GM19372 (cell line): Measurements from ENCODE around the gene EYS.
"Not testable (repeated sequence)": the region's sequence is repeated elsewhere in the genome, so short reads cannot be mapped to it uniquely, and the experiment has no call there.

Experiments
- ATAC-seq: cut with Tn5 transposase; IDR thresholded peaks from one replicate; pipeline ENCODE4 v1.9.1; 2021; ENCODE audit warnings: mild to moderate bottlenecking, low read depth, moderate library complexity; ENCODE audit not compliant: unreplicated experiment

Gene EYS

DNA sequence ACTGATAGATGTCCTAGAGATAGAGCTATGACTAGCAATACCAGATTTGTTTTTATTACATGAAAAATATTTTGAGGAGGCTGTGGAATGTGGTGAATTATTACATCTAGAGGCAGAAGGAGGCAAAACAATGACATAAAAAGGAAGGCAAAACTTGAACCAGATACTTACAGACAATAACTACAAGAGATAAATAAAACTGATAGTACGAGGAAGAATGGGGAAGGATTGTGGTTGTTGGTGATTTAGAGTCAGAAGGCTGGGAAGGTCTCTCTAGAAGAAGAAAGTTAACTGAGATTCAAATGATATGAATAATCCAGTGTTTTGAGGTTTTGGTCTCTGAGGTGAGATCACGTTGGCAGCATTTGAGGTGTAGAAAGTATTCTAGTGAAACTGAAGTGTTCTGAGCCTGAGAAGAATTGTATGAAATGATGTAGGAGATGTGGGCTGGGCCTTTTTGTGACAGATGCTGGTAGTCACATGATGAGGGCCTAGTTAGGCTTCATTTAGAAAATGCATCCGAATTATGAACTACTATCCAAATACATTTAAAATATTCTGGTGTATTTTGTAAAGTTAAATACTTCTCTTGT lies 589.1 kb downstream of the EYS start:
- no peak for ATAC-seq

DNA sequence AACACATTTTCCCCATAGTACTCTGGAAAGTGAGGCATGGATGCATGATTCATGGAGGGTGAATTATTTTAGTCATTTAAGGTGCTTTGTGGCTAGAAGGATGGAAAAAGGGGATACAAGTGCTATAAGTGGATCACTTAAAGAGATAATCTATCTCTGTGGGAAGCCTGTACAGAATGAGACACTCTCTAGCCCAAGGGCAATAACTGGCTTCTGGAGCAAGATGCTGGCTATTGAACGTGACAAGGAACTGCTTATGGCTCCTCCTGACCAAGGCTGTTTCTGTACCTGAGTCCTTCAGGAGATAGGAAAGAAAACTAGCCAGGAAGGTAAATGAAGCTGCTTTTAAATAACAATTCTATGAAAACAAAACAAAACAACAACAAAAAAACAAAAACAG lies 590.7 kb downstream of the EYS start:
- no peak for ATAC-seq

DNA sequence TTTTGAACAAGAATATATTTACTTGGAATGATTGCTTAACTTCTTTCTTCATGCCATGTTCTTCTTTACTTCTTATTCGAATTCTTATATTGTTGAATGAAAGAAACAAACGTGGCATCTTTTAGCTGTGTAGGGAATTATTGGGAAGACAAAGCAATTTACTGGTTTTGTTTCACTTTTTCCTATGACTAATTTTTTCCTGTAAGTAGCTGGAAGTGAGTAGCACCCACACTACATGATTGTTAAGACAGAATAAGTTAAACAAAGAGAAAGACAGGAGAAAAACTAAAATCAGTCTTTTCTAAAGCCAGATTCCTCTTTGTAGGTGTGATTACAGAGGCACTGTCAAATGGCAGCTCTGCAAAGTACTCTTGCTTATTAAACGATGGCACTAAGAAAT lies 593.4 kb downstream of the EYS start:
- ATAC-seq, result no peak

DNA sequence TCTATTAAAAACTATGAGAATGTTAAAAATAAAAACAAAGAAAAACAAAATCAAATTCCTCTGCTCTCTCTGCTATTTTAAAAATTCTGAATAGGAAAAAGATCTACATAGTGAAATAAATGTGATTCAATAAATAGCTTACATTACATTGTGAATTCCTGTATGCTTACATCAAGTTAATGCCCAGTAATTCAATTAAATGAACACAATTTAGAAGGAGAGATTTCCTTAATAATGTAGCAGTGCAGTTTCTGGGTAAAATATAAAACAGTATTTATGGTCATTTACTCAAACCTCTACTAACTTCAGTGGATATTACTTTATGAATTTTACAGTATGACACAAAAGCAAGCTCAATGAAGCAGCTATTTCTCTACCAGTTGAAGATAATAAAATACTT lies 594.6 kb downstream of the EYS start:
- no peak for ATAC-seq

DNA sequence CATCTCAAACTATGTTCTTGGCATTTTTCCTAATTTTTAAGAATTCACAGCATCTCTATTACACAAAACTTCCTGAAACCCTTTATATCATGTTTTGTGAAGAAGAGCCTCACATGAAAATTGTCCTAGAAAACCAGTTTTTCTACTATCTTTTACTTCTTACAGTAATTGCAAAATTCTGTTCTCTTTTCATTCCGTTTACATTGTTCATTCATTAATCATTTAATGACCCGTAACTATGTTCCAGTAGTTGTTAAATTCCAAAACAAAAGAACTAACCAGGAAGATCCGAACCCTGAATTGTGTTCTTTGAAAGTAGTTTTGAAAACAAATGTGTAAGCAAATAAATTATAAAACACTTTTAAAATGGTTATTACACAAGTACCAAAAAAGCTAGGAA lies 597.0 kb downstream of the EYS start:
- ATAC-seq, result no peak

DNA sequence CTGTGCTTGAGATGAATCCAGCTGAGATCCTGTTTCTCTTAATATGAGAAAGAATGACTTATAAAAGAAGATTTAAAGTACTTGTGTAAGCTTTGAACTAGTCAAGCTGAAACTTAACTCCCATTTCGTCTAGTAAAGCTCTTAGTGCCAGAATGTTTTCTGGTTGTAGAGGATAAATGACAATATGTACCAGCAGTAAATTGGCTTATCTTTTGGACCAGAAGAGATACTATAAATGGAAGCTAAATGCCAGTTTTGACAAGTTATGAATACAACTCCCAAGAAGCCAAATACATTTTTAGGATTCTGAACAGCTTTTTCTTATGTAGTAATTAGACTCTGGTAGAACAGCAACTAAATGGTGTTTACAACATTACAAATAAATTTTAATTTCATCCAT lies 608.7 kb downstream of the EYS start:
- no peak for ATAC-seq

DNA sequence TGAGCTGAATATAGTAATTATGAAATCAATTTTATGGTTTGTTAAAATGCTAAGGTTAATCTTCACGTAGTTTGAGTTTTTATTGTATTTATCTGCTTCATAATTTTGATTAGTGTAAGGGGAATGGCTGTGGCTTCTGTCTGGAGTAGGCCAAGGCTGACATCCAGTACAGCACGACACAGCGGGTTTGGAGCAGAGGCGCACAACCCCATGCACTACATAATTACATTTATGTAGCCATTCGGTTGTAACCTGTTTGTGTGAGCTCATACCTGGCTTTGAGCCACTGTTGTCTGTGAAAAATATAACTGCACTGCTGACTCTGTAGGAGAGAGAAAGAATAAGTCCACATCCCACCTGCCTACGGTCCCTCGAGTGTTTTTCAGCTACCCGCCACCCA lies 615.5 kb downstream of the EYS start:
- no peak for ATAC-seq

DNA sequence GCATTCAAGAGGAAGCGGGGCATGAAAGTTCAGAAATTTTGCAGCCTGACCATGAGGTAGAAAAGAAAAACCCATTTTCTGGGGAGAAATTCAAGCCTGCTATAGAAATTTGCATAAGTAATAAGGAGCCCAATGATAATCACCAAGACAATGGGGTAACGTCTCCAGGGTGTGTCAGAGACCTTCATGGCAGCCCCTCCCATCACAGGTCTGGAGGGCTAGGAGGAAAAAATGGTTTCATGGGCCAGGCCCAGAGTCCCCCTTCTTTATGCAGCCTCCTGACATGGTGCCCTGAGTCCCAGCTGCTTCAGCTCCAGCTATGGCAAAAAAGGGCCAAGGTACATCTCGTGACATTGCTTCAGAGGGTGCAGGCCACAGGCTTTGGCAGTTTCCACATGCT lies 618.5 kb downstream of the EYS start:
- no peak for ATAC-seq

DNA sequence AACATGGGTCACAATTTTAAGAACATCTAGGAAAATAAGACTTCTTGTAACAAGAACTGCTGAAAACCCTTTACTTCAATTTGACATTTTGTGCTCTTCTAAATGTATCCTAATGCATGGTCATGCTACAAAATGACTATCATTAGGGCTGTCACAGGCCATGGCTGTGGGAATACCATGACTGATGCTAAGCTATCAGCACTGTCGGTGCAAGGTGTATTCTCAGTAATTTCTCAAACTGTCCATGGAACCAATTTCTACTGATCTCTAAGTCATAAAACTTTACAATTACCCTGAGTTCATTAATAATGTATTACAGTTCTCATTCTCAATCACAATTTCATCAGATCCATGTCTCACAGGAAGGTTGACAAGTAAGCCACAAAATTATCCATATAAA lies 625.3 kb downstream of the EYS start:
- no peak for ATAC-seq

DNA sequence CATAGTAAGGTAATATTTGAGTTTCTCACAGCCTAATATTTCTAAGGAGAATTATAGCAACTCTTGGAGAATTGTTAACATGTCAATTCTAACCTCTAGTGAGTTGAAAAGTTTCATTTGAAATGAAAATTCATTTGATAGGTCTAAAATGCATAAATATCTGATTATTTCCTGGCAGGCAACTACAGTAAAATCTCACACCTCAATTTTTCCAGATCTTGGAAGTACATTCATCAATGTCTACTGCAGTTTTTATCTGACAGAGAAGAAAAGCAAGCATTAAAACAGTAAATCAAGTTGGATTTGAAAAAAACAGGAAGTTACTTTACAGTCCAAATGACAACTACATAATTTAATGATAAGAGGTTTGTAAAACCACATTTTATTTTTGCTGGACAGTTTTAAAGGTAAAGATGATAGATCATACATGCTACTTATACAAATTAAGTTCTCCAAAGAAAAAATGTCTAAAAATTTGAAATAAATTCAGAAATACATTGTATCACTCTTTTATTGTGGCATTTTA lies 631.3 kb downstream of the EYS start:
- ATAC-seq, result no peak

DNA sequence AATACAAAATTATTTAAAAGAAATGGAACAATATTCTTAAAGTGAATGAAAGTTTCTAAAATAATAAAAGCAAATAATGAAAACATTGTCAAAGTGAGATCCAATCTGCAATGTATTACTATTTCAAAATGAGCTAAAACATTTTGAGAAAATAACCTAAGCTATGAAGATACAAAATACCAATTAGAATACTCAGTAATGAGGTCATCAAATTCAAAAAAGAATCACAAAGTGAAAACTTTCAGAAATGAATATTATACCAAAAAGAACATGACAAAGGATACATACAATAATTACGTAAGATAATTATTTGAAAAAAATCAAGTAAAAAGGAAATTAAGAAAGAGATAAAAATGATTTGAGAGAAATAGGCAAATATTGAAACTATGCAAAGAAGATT lies 634.5 kb downstream of the EYS start:
- ATAC-seq, result no peak

DNA sequence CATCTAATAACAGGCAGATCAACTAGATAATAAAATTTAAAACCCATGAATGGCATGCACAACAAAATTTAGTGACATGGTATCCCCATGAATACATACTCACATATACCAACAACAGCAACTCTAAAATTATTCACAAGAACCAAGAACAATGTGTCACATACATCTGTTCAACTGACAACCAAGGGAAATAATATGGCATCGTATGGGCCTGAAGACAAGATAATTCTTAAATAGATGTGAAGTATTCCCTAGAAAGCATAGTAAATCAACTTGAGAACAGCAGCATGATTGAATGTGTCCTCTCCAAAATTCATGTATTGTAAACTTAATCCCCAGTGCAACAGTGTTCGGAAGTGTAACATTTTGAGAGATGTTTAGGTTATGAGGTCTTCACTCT lies 635.5 kb downstream of the EYS start:
- no peak for ATAC-seq

DNA sequence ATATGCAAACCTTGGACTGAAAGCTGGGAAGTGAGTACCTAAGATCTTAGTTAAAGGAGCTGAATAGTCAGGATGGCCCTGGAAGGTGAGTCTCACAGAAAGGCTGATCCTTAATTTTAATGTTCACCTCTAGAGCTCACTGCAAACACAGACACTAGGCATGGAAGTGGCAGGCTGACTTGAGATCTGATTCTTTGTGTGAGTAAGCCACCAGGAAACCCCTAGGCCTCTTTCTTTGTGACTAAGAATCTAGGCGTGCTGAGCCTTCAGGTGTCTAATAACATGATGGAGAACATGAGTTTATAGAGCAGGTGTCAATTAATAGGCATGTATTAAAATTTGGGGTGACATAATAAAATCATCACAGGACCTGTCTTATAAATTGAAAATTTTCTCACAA lies 642.2 kb downstream of the EYS start:
- ATAC-seq, result no peak

DNA sequence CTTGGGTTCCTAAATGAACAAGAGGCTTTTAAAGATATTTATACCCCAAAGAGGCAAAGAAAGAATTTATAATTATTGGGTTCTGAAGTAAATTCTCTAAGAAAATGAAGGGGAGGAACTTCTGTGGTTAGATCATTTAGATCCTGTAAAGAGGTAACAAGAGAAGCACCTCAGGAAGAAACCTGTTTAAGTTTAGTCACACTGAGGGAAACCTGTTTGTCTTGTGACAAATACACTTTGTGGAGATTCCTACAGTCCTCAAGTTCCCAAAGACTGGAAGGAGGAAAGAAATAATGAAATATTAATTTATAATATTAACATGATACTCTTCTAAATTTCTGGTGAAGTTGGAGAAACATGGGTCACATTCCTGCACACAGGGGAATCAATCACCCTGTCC lies 647.5 kb downstream of the EYS start:
- ATAC-seq, result no peak

DNA sequence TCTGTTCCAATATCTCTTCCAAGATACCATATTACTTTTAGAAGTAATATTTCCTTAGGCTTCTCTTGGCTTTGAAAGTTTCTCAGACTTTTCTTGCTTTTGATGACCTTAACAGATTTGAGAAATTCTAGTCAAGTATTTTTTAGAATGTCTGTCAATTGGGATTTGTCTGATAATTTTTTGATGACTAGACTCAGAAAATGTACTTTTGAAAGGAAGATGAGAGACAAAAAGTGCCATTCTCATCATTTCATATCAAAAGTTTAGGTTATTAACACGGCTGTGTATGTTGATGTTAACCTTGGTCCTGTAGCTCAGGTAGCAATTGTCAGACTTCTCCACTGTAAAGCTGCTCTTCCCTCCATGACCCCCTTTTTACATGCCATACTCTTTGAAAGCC lies 651.5 kb downstream of the EYS start:
- ATAC-seq, result no peak

DNA sequence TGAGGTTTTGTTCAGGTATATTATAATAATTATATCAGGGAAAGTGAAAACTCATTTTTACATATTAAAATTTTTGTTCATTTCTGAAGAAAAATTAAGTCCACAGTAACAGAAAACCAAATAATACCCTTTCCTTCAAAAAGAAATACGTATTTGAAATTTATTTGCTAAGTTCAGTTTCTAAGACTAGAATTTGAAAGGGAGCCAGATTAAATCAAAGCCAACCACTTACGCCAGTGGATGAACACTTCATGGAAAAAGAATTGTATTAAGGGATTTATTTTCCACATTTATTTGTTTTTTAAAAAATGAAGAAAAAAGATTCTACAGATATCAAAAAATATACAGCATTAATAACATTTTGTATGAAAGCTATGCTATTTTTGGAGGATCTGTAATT lies 654.4 kb downstream of the EYS start:
- ATAC-seq, result no peak

DNA sequence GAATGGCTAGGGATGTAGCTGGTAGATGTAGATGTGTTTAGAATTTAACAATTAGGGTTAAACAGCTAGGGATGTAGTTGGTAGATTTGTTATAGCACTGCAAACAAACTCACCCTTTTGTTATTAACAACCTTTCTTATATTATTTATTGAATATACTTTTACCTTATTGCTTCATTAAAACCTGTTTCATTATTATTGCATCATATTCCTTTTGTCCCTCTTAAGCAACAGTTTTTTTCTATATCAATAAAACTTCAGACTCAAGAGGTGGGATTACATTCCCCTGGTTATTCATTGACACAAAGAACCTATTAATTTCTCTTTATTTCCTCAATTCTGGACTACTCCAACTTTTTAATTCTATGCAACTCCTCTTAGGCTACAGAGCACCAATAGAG lies 661.2 kb downstream of the EYS start:
- no peak for ATAC-seq

DNA sequence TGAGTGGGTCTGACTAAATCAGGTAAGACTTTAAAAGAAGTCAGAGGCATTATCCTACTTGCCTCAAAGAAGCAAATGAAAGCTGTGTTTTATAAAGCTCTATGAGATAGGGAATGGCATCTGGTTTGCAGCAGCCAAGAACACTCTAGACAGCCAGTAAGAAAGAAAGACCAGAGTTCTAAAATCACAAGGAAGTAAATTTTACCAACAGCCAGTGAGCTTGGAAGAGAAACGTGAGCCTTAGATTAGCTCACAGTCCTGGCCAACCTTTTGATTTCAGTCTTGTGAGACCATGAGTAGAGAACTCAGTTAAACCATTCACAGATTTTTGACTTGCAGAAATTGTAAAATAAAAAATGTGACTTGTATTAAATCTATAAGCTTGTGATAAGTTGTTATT lies 693.0 kb downstream of the EYS start:
- ATAC-seq, result no peak

DNA sequence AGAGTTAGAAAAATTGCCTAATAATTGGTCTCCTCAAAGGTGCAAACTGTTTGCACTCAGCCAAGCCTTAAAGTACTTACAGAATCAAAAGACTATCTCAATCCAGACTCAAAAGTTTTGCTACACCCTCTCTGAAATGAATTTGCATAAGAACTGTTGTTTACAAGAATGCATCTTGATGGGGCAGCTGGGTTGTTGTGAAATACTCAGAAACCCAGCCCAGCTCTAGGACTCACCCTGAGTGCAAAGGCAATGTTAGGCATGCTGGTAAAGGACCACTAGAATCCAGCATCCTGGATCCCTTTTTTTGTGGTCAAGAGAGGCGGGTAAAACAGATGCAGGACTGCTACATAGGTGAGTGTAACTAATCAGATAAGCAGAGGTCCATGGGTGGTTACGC lies 700.2 kb downstream of the EYS start:
- no peak for ATAC-seq

DNA sequence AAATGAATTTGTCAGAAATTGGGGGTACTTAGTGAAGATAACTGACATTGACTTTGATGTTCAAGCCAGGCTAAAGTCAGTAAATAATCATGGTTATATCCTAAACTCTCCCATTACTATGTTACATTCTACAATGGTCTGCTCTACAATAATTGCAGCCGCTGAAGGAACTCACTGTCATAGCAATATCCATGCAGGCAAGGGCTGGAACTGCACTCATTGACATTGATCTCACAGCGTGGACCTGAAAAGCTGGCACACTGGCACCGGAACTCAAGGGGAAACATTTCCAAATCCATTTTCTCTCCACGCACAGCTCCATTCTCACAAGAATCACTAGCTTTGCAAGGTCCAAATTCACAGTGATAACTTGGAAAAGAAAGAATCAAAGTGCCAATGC lies 702.7 kb downstream of the EYS start:
- no peak for ATAC-seq

DNA sequence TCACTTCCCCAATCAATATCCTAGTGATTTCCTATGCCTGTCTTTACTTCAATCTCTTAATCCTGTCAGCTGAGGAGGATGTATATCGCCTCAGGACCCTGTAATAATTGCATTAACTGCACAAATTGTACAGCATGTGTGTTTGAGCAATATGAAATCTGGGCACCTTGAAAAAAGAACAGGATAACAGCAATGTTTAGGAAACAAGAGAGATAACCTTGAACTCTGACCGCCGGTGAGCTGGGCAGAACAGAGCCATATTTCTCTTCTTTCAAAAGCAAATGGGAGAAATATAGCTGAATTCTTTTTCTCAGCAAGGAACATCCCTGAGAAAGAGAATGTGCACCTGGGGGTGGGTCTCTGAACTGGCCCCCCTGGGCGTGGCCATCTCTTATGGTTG lies 704.1 kb downstream of the EYS start:
- not testable (repeated sequence) for ATAC-seq

DNA sequence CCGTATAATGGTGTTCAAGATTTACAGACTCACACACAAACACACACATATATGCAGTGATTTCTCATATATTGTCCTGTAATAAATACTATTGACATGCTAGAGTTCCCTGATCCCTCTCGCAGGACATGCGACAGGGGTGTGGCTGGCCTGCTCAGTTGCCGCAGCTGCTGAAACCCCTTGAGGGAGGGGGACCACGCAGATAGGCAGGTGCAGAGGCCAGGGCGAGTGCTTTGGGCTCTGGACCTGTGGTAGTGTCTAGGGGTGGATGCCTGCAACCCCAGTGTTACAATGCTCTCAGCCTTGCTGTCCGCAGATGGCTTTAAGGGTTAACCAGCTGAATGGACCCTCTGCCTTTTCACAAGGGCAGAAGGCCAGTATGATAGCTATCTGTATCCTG lies 706.2 kb downstream of the EYS start:
- no peak for ATAC-seq

DNA sequence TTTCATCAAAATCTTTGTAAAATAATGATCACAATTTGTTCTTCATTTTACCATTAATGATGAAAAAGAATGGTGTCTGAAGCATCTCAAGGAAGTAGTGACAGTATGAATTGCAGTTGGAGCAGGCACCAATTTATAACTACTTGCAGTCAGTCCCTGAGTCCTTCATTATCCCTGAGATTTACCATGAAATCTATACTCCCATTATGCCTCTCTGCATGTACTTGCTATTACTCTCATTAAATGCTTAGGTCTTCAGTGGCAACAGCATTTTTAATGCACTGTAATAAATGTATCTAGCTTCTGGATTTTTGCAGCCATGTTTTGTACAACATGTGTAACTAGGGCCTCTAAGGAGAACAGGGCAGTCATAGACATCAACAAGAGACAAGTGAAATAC lies 708.8 kb downstream of the EYS start:
- no peak for ATAC-seq
